Stimulated activated CD4-positive, alpha-beta T cell treated with anti-CD3 and anti-CD28 coated beads, Interleukin-4, amount 100 ng/mL, for 1 hour (primary cell): ENCODE data around the gene CDC42BPB.

Experiments
- DNase-seq: peaks from one replicate; pipeline ENCODE4 v3.0.0-alpha.2; 2020

CDC42BPB gene

DNA sequence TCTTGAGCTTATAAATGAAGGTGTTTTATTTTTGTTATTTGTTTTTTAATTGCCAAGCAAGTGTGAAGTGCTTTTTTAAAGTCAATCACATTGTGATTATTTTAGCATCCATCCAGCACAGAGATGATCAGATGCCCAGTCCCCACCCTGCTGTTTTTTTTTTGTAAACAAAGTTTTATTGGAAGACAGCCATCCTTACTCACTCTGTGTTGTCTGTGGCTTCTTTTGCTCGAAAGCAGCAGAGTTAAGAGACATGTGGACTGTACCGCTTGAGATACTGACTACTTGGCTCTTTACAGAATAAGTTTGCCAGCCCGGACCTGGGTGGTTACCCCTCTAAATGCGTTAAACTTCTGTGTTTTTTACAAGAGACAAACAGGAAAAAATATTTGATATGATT lies 165.8 kb downstream of the CDC42BPB start:
- DNase-seq, result no peak

DNA sequence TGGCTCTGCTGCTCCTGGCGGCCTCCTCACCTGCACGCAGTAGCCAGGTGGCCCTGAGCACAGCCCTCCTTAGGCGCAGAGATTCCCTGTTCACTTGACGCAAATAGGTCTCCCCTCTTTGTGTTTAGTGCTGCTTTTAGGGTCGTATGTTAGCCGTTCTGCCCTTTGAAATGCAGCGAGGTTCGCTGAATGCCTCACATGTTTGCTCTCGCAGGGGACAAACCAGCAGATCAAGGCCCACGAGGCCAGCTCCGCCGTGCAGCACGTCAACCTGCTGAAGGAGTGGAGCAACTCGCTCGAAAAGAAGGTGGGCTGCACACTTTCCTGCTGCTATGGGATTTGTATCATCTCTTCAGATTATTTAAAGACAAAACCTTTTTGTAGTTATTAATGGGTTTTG lies 166.2 kb downstream of the CDC42BPB start:
- no peak for DNase-seq

DNA sequence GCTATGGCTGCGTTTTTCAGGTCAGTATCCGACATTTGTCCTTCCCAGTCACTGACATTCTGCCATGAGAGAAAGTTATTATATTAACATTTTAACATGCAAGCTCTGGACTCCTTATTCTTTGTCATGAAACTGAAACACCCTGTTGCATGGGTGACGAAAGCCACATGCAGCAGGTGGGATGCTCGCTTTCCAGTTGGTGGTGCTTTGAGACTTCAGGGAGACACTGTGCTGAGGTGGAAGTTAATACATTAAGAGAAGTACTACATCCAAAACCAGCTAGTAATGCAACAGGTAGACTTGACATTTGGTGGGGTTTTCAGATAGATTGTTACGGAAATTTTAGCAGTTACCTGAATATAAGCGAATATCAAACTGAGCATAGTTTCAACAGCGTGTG lies 167.7 kb downstream of the CDC42BPB start:
- DNase-seq, result no peak

DNA sequence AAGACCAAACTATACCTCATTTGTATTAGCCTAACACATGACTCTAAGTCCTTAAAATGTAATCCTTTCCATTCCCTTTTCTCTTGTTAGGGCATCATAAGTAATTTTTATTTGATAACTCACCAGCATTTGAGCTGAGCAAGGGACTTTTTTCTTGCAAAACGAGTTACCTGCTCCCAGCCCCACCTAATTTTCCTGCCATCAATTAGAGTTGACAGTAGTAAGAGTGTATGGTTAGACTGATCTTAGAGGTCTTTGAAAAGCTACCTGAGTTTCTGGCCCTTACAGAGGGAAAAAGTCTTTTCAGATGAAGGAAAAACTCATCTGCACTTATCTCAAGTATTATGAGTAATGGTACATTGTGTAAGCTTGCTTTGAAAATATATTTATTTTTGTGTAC lies 168.6 kb downstream of the CDC42BPB start:
- DNase-seq, result no peak

DNA sequence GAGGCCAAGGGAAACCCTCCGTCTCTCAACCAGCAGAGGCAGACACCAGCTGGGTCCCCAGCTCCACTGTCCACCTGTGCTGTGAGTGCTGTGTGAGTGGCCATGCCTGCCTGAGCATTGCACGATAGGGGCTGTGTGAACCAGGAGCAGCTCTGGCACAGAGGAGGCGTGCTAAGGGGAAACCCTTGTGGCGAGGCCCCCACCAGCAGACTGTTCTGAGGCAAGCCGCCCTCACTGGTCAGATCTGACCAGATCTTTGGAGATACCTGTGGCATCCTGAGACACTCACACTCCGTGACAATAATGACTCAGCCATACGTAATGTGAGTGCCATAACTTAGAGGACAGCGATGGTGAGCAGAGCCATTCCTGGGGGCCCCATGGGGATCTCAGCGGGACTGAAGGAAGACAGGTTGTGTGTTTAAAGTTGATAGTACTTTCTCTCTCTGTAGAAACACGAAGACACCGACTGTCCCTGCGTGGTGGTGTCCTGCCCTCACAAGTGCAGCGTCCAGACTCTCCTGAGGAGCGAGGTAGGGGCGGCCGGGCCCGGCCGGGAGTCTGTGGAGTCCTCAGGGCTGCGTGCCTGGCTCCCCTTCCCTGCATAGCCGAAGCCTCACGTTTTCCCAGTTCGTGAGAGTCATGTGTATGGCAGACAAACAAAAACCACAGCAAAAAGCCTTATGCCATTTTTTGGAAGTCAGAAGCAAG lies 171.5 kb downstream of the CDC42BPB start:
- no peak for DNase-seq

DNA sequence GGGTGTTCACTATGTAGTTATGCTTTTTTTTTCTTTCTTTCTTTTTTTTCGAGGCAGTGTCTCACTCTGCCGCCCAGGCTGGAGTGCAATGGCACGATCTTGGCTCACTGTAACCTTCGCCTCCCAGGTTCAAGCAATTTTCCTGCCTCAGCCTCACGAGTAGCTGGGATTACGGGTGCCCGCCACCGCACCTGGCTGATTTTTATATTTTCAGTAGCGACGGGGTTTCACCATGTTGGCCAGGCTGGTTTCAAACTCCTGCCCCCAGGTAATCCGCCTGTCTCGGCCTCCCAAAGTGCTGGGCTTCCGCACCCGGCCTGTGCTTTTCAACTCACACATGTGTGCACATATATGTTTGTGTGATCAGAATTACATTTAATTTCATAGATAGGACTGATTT lies 173.8 kb downstream of the CDC42BPB start:
- no peak for DNase-seq

DNA sequence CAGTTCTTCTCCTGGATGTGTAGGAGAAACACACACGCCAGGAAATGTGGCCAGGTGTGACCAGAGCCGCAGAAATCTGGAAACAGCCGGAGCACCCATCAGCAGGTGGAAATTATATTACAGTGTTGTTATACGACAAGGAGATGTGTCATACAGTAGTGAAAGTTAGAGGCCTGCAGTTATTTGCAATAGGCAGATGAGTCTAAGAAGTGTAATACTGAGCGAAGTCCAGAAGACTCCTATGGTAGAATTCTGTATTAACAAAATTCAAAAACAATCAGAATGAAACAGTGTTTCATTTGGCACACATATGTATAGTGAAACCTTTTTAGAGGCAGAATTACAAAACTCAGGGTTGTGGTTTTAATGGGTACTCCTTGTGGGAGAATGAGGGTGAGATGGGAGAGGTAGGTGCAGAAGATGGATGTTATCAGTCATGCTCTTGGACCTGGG lies 174.2 kb downstream of the CDC42BPB start:
- no peak for DNase-seq
